GM21515 (cell line): Measurements from ENCODE around the gene BTG3.

Experiments used
- ATAC-seq: cut with Tn5 transposase; IDR thresholded peaks from one replicate; pipeline ENCODE4 v1.9.1; 2021; ENCODE audit not compliant: unreplicated experiment

Gene BTG3

GRCh38 chr21:17590430-17590829, 22.3 kb downstream of the BTG3 start:
- no peak for ATAC-seq

- ATAC-seq = no peak
Observed at GRCh38 chr21:17585875-17586450, 26.7 kb downstream of the BTG3 start.

GRCh38 chr21:17583898-17584297, 28.8 kb downstream of the BTG3 start:
- no peak for ATAC-seq

GRCh38 chr21:17580319-17580718, 32.4 kb downstream of the BTG3 start:
- ATAC-seq = no peak

GRCh38 chr21:17578876-17579275, 33.8 kb downstream of the BTG3 start:
- ATAC-seq = no peak

GRCh38 chr21:17578162-17578561, 34.5 kb downstream of the BTG3 start:
- no peak for ATAC-seq

- no peak for ATAC-seq
Observed at GRCh38 chr21:17577701-17578100, 35.0 kb downstream of the BTG3 start.

GRCh38 chr21:17576080-17576835, 36.4 kb downstream of the BTG3 start:
- ATAC-seq = no peak

- no peak for ATAC-seq
Observed at GRCh38 chr21:17575076-17575475, 37.6 kb downstream of the BTG3 start.

- ATAC-seq = no peak
Observed at GRCh38 chr21:17572431-17572830, 40.3 kb downstream of the BTG3 start.

- no peak for ATAC-seq
Observed at GRCh38 chr21:17570786-17571185, 41.9 kb downstream of the BTG3 start.

GRCh38 chr21:17560377-17561025, 52.2 kb downstream of the BTG3 start:
- ATAC-seq = no peak

GRCh38 chr21:17554679-17555465, 57.8 kb downstream of the BTG3 start:
- ATAC-seq = no peak

GRCh38 chr21:17554120-17554519, 58.6 kb downstream of the BTG3 start:
- no peak for ATAC-seq

- no peak for ATAC-seq
Observed at GRCh38 chr21:17552410-17552809, 60.3 kb downstream of the BTG3 start.

GRCh38 chr21:17550671-17551308, 61.9 kb downstream of the BTG3 start:
- no peak for ATAC-seq

- no peak for ATAC-seq
Observed at GRCh38 chr21:17548262-17548661, 64.4 kb downstream of the BTG3 start.

GRCh38 chr21:17545007-17545406, 67.7 kb downstream of the BTG3 start:
- no peak for ATAC-seq
